ENCODE results near the gene NOC3L. TPM values are rescaled to one million over a fixed set of nuclear protein-coding genes. Genes with fewer than 3 reads are reported as not detected.

The NOC3L gene
- total RNA-seq, 1 donor from 2014 or later: 20.4 TPM

DNA sequence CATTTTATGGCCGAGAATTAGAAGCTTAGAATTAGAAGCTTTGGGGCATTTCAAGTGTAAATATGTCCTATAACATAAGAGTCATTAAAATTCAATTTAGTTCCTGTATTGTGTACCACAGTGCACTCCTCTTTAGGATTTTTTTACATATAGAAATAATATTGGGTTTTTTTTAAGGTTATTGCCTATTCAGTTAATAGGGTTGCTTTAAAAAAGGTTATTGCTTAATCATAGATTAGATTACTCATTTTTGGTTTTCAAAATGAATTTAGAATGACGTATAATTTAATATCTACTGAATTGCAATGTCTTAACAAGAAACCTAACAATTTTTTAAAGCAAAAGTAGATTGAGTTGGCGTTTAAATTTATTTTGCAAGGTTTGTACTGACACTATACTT lies 34.1 kb downstream of the NOC3L start:
- no peak for DNase-seq (ENCODE audit: low spot score, unreplicated experiment)
- TF ChIP-seq, protein P1, sequence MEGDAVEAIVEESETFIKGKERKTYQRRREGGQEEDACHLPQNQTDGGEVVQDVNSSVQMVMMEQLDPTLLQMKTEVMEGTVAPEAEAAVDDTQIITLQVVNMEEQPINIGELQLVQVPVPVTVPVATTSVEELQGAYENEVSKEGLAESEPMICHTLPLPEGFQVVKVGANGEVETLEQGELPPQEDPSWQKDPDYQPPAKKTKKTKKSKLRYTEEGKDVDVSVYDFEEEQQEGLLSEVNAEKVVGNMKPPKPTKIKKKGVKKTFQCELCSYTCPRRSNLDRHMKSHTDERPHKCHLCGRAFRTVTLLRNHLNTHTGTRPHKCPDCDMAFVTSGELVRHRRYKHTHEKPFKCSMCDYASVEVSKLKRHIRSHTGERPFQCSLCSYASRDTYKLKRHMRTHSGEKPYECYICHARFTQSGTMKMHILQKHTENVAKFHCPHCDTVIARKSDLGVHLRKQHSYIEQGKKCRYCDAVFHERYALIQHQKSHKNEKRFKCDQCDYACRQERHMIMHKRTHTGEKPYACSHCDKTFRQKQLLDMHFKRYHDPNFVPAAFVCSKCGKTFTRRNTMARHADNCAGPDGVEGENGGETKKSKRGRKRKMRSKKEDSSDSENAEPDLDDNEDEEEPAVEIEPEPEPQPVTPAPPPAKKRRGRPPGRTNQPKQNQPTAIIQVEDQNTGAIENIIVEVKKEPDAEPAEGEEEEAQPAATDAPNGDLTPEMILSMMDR (IDR thresholded peaks at IDR 0.05; ENCODE audit: unreplicated experiment): no peak
- H3K9me3 Mint-ChIP-seq (ENCODE audit: low read depth): no peaks in the 10 kb centered on the region
- no peak overlapping the region for H3K4me3 Mint-ChIP-seq (ENCODE audit: low read depth)
- H3K36me3 Mint-ChIP-seq (ENCODE audit: insufficient read depth): peaks cover 25% of the 10 kb centered on the region
- H3K27me3 Mint-ChIP-seq: no peaks in the 10 kb centered on the region
- H3K27ac Mint-ChIP-seq: no peak overlapping the region
- no peaks in the 10 kb centered on the region for H3K4me1 Mint-ChIP-seq (ENCODE audit: low read depth)

DNA sequence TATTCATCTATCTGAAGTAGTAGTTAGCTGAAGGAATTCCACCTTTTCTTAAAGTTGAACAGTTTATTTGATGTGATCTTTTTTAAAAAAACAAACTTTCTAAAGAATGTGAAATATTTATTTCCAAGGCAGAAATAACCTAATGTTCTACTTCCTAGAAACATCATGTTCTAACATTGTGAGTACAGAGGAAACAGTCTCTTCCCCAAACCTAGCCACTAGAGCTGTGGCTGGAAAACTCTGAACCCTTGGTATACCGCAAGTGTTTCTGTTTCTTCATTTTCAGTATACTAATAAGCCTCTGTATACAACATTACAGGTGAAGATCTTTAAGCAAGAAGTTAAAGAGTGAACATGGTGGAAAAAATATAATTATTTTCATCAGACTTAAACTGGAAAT lies 35.1 kb downstream of the NOC3L start:
- no peaks in the 10 kb centered on the region for H3K27me3 Mint-ChIP-seq
- peaks cover 24% of the 10 kb centered on the region for H3K36me3 Mint-ChIP-seq (ENCODE audit: insufficient read depth)
- TF ChIP-seq, protein P1 (IDR thresholded peaks at IDR 0.05; ENCODE audit: unreplicated experiment): no peak
- H3K9me3 Mint-ChIP-seq (ENCODE audit: low read depth): no peaks in the 10 kb centered on the region
- H3K4me1 Mint-ChIP-seq (ENCODE audit: low read depth): no peaks in the 10 kb centered on the region
- no peak for DNase-seq (ENCODE audit: low spot score, unreplicated experiment)
- H3K4me3 Mint-ChIP-seq (ENCODE audit: low read depth): no peak overlapping the region
- H3K27ac Mint-ChIP-seq: no peak overlapping the region

DNA sequence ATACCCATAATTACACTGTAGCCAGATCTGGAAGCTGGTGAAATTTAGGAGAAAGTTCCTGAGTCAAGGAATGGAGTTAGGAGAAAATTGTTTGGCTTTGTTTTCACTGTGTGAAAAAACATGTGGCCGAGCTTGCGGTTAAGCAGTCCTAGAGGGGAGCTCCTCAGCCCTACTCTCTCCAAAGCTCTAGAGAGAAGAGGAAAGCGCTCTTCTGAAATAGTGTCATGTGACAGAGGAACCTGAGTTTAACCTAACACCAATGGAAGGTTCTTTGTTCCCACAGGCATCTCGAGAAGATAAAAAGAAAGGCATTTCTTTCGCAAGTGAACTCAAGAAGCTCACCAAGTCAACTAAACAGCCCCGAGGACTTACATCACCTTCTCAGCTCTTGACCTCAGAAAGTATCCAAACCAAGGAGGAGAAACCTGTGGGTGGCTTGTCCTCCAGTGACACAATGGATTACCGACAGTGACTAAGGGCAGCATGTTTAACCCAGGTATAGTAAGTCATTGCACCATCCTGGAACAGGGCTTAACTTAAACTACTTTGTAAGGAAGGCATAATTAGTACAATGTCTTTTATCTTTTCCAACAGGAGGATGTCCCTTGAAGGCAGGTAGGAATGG lies 38.0 kb downstream of the NOC3L start:
- TF ChIP-seq, protein P1 (IDR thresholded peaks at IDR 0.05; ENCODE audit: unreplicated experiment): no peak
- Mint-ChIP-seq H3K4me1 (ENCODE audit: low read depth) (no peaks in the 10 kb centered on the region), H3K27ac (no peak overlapping the region), H3K27me3 (no peaks in the 10 kb centered on the region), H3K9me3 (ENCODE audit: low read depth) (no peaks in the 10 kb centered on the region), H3K36me3 (ENCODE audit: insufficient read depth) (peaks cover 18% of the 10 kb centered on the region), H3K4me3 (ENCODE audit: low read depth) (no peak overlapping the region)
- DNase-seq (ENCODE audit: low spot score, unreplicated experiment): no peak

DNA sequence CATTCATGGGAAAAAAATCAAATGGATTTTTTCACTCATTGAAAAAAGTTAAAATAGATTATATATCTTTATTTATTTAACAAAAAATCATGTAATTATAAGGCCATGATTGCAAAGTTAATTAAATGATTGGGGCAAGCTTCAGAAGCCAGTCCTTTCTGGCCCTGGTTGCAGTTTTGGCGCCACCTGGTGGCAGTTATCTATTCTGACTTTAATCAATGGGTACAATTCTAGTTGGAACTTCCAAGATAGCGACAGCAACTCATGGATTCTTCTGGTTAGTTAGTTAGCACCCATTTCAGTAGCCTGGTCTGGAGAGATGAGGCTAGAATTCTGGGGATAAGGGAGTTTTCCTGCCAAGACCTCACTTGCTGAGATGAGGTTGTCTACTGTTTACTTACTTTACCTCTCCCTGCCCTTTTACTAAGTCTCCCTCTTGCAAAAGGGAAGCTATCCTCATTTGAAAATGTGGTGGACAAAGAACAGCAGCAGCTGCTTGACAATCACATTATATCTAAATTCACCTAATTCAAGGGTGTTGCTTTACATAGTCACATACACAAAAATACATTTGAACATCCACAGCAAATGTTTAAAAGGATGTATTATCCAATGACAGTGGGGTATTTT lies 42.3 kb downstream of the NOC3L start:
- Mint-ChIP-seq H3K4me3 (ENCODE audit: low read depth) (no peak overlapping the region), H3K4me1 (ENCODE audit: low read depth) (peaks cover 2% of the 10 kb centered on the region), H3K36me3 (ENCODE audit: insufficient read depth) (peaks cover 12% of the 10 kb centered on the region), H3K27me3 (no peaks in the 10 kb centered on the region), H3K27ac (no peak overlapping the region), H3K9me3 (ENCODE audit: low read depth) (no peaks in the 10 kb centered on the region)
- TF ChIP-seq, protein P1 (IDR thresholded peaks at IDR 0.05; ENCODE audit: unreplicated experiment): peak; percentile 94
- peak; percentile 55 for DNase-seq (ENCODE audit: low spot score, unreplicated experiment)

DNA sequence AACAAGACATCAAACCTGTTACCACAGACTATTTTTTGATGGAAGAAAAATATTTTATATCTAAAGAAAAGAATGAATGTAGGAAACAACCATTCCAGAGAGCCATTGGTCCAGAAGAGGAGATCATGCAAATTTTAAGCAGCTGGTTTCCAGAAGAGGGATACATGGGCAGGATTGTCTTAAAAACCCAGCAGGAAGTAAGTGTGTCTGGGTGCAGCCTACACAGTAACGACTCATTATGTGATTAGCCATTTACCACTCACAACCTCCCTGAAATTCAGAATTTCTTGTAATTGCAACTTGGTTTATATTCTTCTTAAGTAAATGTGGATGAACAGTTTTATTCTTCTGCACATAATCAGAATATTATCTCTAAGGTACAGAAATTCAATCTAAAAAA lies 46.2 kb downstream of the NOC3L start:
- no peak for DNase-seq (ENCODE audit: low spot score, unreplicated experiment)

More for the DNA sequence above, 46.2 kb downstream of the NOC3L start:
- TF ChIP-seq, protein P1 (IDR thresholded peaks at IDR 0.05; ENCODE audit: unreplicated experiment): no peak
- H3K4me3 Mint-ChIP-seq (ENCODE audit: low read depth): no peak overlapping the region
- H3K4me1 Mint-ChIP-seq (ENCODE audit: low read depth): peaks cover 4% of the 10 kb centered on the region
- no peaks in the 10 kb centered on the region for H3K36me3 Mint-ChIP-seq (ENCODE audit: insufficient read depth)
- no peak overlapping the region for H3K27ac Mint-ChIP-seq
- no peaks in the 10 kb centered on the region for H3K27me3 Mint-ChIP-seq
- H3K9me3 Mint-ChIP-seq (ENCODE audit: low read depth): no peaks in the 10 kb centered on the region
